KMS-11 (cell line): ENCODE results near the gene TET3.

ENCODE experiments used
- H2AFZ ChIP-seq: fragments of 200-600 bp; sonication (generic); 2 replicates; pipeline ENCODE4 v1.6.1; 2016; ENCODE audit warnings: antibody characterized with exemption, mixed run types, low read depth
- H3K27ac ChIP-seq: fragments of 200-600 bp; sonication (generic); 2 replicates; pipeline ENCODE4 v1.6.1; 2016; ENCODE audit warnings: mild to moderate bottlenecking, mixed run types
- H3K27me3 ChIP-seq: fragments of 200-600 bp; sonication (generic); 2 replicates; pipeline ENCODE4 v1.6.1; 2017; ENCODE audit warnings: mild to moderate bottlenecking, low read depth, mixed run types, moderate library complexity; ENCODE audit not compliant: insufficient read depth
- H3K36me3 ChIP-seq: fragments of 200-600 bp; sonication (generic); 2 replicates; pipeline ENCODE4 v1.6.1; 2017; ENCODE audit warnings: mild to moderate bottlenecking, mixed run types; ENCODE audit not compliant: insufficient read depth
- H3K4me1 ChIP-seq: fragments of 200-600 bp; sonication (generic); 2 replicates; pipeline ENCODE4 v1.6.1; 2016; ENCODE audit warnings: mild to moderate bottlenecking, low read depth, mixed run types; ENCODE audit not compliant: poor library complexity, severe bottlenecking
- H3K4me2 ChIP-seq: fragments of 200-600 bp; sonication (generic); 2 replicates; pipeline ENCODE4 v1.7.0; 2016; ENCODE audit warnings: mild to moderate bottlenecking, mixed run types
- H3K4me3 ChIP-seq: fragments of 200-600 bp; sonication (generic); IDR thresholded peaks from 2 replicates; pipeline ENCODE4 v1.6.1; 2017; ENCODE audit warnings: low read depth, low read length, mixed read lengths; ENCODE audit not compliant: insufficient read depth
- H3K79me2 ChIP-seq: fragments of 200-600 bp; sonication (generic); 2 replicates; pipeline ENCODE4 v1.6.1; 2016; ENCODE audit warnings: low read depth, mixed run types; ENCODE audit not compliant: insufficient read depth
- H3K9ac ChIP-seq: fragments of 200-600 bp; sonication (generic); 2 replicates; pipeline ENCODE4 v1.6.1; 2016; ENCODE audit warnings: mild to moderate bottlenecking, mixed run types
- H4K20me1 ChIP-seq: fragments of 200-600 bp; sonication (generic); 2 replicates; pipeline ENCODE4 v1.6.1; 2016; ENCODE audit warnings: mild to moderate bottlenecking, mixed run types; ENCODE audit not compliant: insufficient read depth
- CTCF ChIP-seq: fragments of 200-600 bp; sonication (generic); conservative IDR thresholded peaks from 2 replicates; pipeline ENCODE4 v1.6.1; 2017; ENCODE audit warnings: low read depth, mild to moderate bottlenecking, antibody characterized with exemption, low read length, moderate library complexity, mixed read lengths

The TET3 gene

GRCh38 chr2:73984203-73984921, at the start of gene TET3:
Gene TET3, plus strand, starts transcription at chr2:73984910. Its CDS starts 1,494 bp downstream, at chr2:73986404.
- H3K4me1 ChIP-seq = peaks cover 40% of the 10 kb centered on the region
- peak within 1 kb of the TSS; percentile 86 for H3K4me3 ChIP-seq
- H3K27ac ChIP-seq = peak within 1 kb of the TSS; percentile 66
- peak within 1 kb of the TSS; percentile 98 for H3K9ac ChIP-seq
- no peaks in the 10 kb centered on the region; the same call in 1 of the 2 replicates for H3K27me3 ChIP-seq
- no peaks in the 10 kb centered on the region for H3K36me3 ChIP-seq
- no peaks in the 10 kb centered on the region for H4K20me1 ChIP-seq
- peaks cover 39% of the 10 kb centered on the region for H3K79me2 ChIP-seq
- peak within 1 kb of the TSS; percentile 80 for H2AFZ ChIP-seq
- no peak for TF ChIP-seq CTCF
- H3K4me2 ChIP-seq = peak within 1 kb of the TSS; percentile 98

- H3K4me3 ChIP-seq = no peak overlapping the region
- TF ChIP-seq CTCF = no peak
- no peak overlapping the region for H2AFZ ChIP-seq
- H3K27ac ChIP-seq = no peak overlapping the region
- H3K9ac ChIP-seq = no peak overlapping the region
- no peaks in the 10 kb centered on the region for H3K36me3 ChIP-seq
- no peak overlapping the region for H3K4me2 ChIP-seq
- peaks cover 42% of the 10 kb centered on the region; the same call in 1 of the 2 replicates for H3K79me2 ChIP-seq
- H3K27me3 ChIP-seq = no peaks in the 10 kb centered on the region
- peaks cover 11% of the 10 kb centered on the region for H3K4me1 ChIP-seq
- H4K20me1 ChIP-seq = peaks cover 3% of the 10 kb centered on the region; the same call in 1 of the 2 replicates
Observed at GRCh38 chr2:73935641-73936040, 49.1 kb upstream of the TET3 start.

GRCh38 chr2:73937103-73937885, 47.4 kb upstream of the TET3 start:
- Histone ChIP-seq H4K20me1 (0 out of 2 replicates have a peak, but pooled peaks cover 3% of the 10 kb centered on the region), H3K4me2 (no peak overlapping the region), H3K36me3 (no peaks in the 10 kb centered on the region), H3K4me1 (peaks cover 11% of the 10 kb centered on the region), H3K4me3 (no peak overlapping the region), H2AFZ (no peak overlapping the region), H3K27ac (no peak overlapping the region), H3K79me2 (peaks cover 36% of the 10 kb centered on the region; the same call in 1 of the 2 replicates), H3K27me3 (no peaks in the 10 kb centered on the region), H3K9ac (no peak overlapping the region)
- TF ChIP-seq CTCF = no peak

GRCh38 chr2:73937899-73938298, 46.8 kb upstream of the TET3 start:
- peaks cover 11% of the 10 kb centered on the region for H3K4me1 ChIP-seq
- 0 out of 2 replicates have a peak, but pooled peaks cover 3% of the 10 kb centered on the region for H4K20me1 ChIP-seq

More at GRCh38 chr2:73937899-73938298, 46.8 kb upstream of the TET3 start:
- H3K4me3 ChIP-seq = no peak overlapping the region
- TF ChIP-seq CTCF = no peak
- no peak overlapping the region for H3K9ac ChIP-seq
- H3K27ac ChIP-seq = no peak overlapping the region
- no peaks in the 10 kb centered on the region for H3K27me3 ChIP-seq
- no peak overlapping the region for H2AFZ ChIP-seq
- H3K79me2 ChIP-seq = peaks cover 40% of the 10 kb centered on the region; the same call in 1 of the 2 replicates
- no peaks in the 10 kb centered on the region for H3K36me3 ChIP-seq
- no peak overlapping the region for H3K4me2 ChIP-seq
